B cell (primary cell): ENCODE results near the gene RAX2. TPM values are rescaled to one million over a fixed set of nuclear protein-coding genes. Genes with fewer than 3 reads are reported as not detected.

Experiments
- polyA plus RNA-seq: library from polyadenylated mRNA; depleted of rRNA; stranded (reverse); fragments of >200 nt; gene quantifications from 2 replicates; pipeline ENCODE4 v1.2.3, GENCODE V29; 2012
- small RNA-seq: library from RNA; depleted of rRNA; stranded (forward); fragments of <200 nt; gene quantifications from one replicate; pipeline ENCODE3, GENCODE V24; 2012; ENCODE audit warnings: low replicate concordance, low read depth; ENCODE audit not compliant: insufficient read length
- total RNA-seq, 2 donors: library from RNA; stranded (reverse); fragments of 120-200 nt in 1 of 2; gene quantifications; 1 replicate in 1 of 2; 2 replicates in 1 of 2; pipeline versions ENCODE4 v1.2.3 to v1.2.4, GENCODE V29; 2013 to 2022

Gene RAX2
- total and polyA plus RNA-seq, 2 donors (not counting 1 experiment from before 2014, with no cell fraction given), result not detected

Small RNA genes within 50 kb of the gene (small RNA-seq; reads per million reads assigned to genes)
- not detected for gene AC005777.1

Other genes with a start within 250 kb of the RAX2 start
- 17.3 and 18.6 TPM in 2 replicates for gene TEKTIP1, start 233.1 kb downstream of the RAX2 start, total RNA-seq
- 6.3 and 9.6 TPM in 2 replicates for gene TEKTIP1, start 233.1 kb downstream of the RAX2 start, polyA plus RNA-seq
- 99.6 and 100 TPM in 2 replicates for gene MFSD12, start 214.6 kb downstream of the RAX2 start, total RNA-seq
- 133 and 154 TPM in 2 replicates for gene MFSD12, start 214.6 kb downstream of the RAX2 start, polyA plus RNA-seq
- 59.0 and 60.7 TPM in 2 replicates for gene HMG20B, start 199.3 kb downstream of the RAX2 start, total RNA-seq
- gene HMG20B, start 199.3 kb downstream of the RAX2 start, polyA plus RNA-seq, result 41.7 and 42.4 TPM in 2 replicates
- gene GIPC3, start 186.8 kb downstream of the RAX2 start, total RNA-seq, result 0.36 and 0.47 TPM in 2 replicates
- gene GIPC3, start 186.8 kb downstream of the RAX2 start, polyA plus RNA-seq, result 0.39 and 0.48 TPM in 2 replicates
- gene TBXA2R, start 165.4 kb downstream of the RAX2 start, total RNA-seq, result 3.9 and 6.1 TPM in 2 replicates
- gene TBXA2R, start 165.4 kb downstream of the RAX2 start, polyA plus RNA-seq, result 7.9 and 8.0 TPM in 2 replicates
- 41.8 and 48.0 TPM in 2 replicates for gene CACTIN, start 145.4 kb downstream of the RAX2 start, total RNA-seq
- gene CACTIN, start 145.4 kb downstream of the RAX2 start, polyA plus RNA-seq, result 40.6 and 47.7 TPM in 2 replicates
- gene PIP5K1C, start 71.8 kb downstream of the RAX2 start, total RNA-seq, result 42.3 and 46.7 TPM in 2 replicates
- 10.4 and 16.8 TPM in 2 replicates for gene PIP5K1C, start 71.8 kb downstream of the RAX2 start, polyA plus RNA-seq
- 2.0 and 2.9 TPM in 2 replicates for gene TJP3, start 63.8 kb downstream of the RAX2 start, total RNA-seq
- gene TJP3, start 63.8 kb downstream of the RAX2 start, polyA plus RNA-seq, result 1.9 and 2.1 TPM in 2 replicates
- 61.4 and 66.4 TPM in 2 replicates for gene APBA3, start 10.5 kb downstream of the RAX2 start, total RNA-seq
- 78.1 and 91.2 TPM in 2 replicates for gene APBA3, start 10.5 kb downstream of the RAX2 start, polyA plus RNA-seq
- 48.6 and 54.3 TPM in 2 replicates for gene MRPL54, start 9.5 kb downstream of the RAX2 start, total RNA-seq
- 75.1 and 95.9 TPM in 2 replicates for gene MRPL54, start 9.5 kb downstream of the RAX2 start, polyA plus RNA-seq
- 1.3 and 2.4 TPM in 2 replicates for gene MATK, start 14.2 kb upstream of the RAX2 start, total RNA-seq
- gene MATK, start 14.2 kb upstream of the RAX2 start, polyA plus RNA-seq, result 8.2 and 9.5 TPM in 2 replicates
- gene ZFR2, start 96.8 kb upstream of the RAX2 start, total RNA-seq, result 0.39 TPM in 1 of 2 replicates, not detected in the other
- 0.36 and 0.71 TPM in 2 replicates for gene ZFR2, start 96.8 kb upstream of the RAX2 start, polyA plus RNA-seq
- gene ATCAY, start 108.5 kb upstream of the RAX2 start, total RNA-seq, result not detected in 2 replicates
- not detected in 2 replicates for gene ATCAY, start 108.5 kb upstream of the RAX2 start, polyA plus RNA-seq
- not detected in 2 replicates for gene NMRK2, start 160.8 kb upstream of the RAX2 start, total RNA-seq
- not detected in 2 replicates for gene NMRK2, start 160.8 kb upstream of the RAX2 start, polyA plus RNA-seq
- 41.0 and 47.4 TPM in 2 replicates for gene DAPK3, start 198.9 kb upstream of the RAX2 start, total RNA-seq
- 32.6 and 55.4 TPM in 2 replicates for gene DAPK3, start 198.9 kb upstream of the RAX2 start, polyA plus RNA-seq
- 2,947 and 3,167 TPM in 2 replicates for gene EEF2, start 213.2 kb upstream of the RAX2 start, total RNA-seq
- gene EEF2, start 213.2 kb upstream of the RAX2 start, polyA plus RNA-seq, result 1,376 and 1,449 TPM in 2 replicates
- gene PIAS4, start 235.5 kb upstream of the RAX2 start, total RNA-seq, result 56.8 and 57.2 TPM in 2 replicates
- gene PIAS4, start 235.5 kb upstream of the RAX2 start, polyA plus RNA-seq, result 10.3 and 13.7 TPM in 2 replicates